HG03175 (cell line): ENCODE data around the gene PRELID1.
A peak's percentile ranks its signal among the peaks of the same experiment; 100 is the strongest.
"Not testable (repeated sequence)": the region's sequence is repeated elsewhere in the genome, so short reads cannot be mapped to it uniquely, and the experiment has no call there.

Source experiments
- ATAC-seq: cut with Tn5 transposase; IDR thresholded peaks from one replicate; pipeline ENCODE4 v1.9.1; 2021; ENCODE audit warnings: mild to moderate bottlenecking, moderate library complexity; ENCODE audit not compliant: unreplicated experiment

Gene PRELID1

GRCh38 chr5:177299697-177300096 is 3.9 kb upstream of the PRELID1 start:
- no peak for ATAC-seq

GRCh38 chr5:177300236-177300880 is 3.2 kb upstream of the PRELID1 start:
- ATAC-seq, result peak; percentile 28

DNA sequence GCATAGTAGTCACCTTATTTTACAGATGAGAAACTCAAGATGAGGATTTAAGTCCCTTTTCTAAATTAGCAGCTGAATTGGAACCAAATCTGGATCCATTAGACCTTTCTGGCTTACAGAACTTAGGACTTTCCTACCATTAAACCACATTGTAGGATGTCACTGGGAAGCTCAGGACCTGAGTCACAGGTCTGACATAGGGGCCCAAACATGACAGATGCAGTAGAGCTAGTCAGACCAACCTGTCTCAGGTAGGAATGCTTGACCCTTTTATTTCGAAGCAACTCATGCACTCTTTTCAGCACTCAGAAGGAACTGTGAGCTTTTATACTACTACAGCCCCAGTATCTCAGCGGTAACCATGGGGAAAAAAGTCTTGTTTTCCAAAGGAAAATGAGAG is 2.6 kb upstream of the PRELID1 start:
- ATAC-seq, result no peak

DNA sequence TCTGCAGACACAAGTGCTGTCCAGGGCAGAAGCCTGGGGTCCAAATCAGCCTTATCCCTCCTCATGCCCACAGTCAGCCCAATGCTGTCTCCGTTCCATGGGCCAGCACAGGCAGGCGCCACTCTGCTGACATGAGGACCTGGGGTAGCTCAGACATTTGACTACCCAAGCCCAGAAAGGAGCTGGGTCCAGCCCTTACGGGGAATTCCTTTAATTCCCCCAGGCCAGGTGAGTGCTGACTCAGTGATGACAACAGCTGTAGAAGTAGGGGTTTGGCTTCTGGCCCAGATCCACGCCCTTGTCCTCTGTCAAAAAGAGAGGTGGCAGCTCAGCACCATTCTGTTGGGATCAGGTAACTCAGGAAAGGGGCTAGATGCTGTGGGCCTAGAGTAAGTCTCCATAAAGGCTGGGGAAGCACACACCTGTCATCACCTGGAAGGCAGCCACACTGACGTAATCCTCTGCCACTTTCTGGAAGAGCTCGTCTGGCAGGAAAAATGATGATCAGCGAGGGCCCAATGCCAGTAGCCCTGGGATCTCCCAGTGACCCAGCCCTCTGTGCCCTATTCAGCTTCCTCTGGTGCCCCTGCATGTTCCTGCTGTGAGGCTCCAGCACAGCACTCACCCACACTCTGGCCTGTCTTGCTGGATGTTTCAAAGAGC is 2.0 kb upstream of the PRELID1 start:
- ATAC-seq, result no peak

DNA sequence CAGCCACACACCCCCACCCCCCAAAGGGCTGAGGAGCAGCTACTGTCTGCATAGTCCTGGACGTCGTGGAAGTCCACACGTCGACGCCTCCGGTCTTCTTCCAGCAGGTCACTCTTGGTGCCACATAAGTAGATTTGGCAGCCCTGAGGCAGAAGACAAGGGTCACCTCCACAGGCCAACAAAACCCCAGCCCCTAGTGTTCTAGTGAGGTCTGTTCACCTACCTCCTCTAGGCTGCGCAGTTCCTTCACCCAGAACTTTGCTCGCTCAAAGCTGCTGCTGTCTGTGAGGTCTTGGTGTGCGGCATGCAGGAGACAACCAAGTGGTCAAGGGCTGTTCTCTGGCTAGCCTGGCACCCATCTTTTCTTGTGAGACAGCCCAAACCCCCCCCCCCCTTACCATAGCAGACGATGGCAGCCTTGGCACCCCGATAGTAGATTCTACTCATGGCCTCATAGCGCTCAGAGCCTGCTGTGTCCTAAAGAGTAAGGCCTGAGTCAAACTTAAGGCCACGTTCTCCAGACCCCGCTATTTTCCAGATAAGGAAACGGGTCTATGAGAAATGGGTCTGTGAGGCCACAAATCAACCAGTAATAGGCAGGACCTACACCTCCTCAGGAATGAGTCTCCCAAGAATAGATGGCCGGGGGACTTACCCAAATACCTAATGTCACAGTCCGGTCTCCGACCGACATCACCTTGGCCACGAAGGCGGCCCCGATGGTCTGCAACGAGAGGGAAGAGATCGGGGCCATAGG is 1.1 kb upstream of the PRELID1 start:
- ATAC-seq, result no peak

GRCh38 chr5:177303925-177304391 is 359 bp downstream of the PRELID1 start:
- ATAC-seq, result no peak

DNA sequence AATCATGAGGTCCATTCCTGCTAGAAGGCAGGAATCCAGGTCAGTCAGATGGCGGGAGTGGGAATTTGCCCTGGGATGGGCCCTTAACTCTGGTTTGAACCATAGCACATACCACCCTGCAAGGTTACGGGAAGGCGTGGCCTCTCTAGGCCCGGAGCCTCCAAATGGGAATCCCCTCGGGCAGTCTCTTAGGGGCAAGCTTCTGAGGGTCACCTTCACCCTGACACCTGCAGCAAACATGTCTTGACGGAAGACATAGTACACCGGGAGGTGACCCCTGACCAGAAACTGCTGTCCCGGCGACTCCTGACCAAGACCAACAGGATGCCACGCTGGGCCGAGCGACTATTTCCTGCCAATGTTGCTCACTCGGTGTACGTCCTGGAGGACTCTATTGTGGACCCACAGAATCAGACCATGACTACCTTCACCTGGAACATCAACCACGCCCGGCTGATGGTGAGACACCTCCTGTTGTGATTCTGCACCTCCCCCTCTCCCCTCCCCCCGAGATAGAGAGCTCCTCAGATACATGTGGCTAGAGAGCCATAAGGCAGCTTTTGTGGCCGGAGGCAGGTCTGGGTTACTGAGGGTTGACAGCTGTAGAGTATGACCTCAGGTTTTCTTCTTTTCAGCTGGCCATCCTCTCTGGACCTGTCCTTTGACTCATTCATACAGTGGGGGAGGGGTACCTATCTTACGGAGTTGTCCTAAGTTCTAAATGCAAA is 957 bp downstream of the PRELID1 start:
- no peak for ATAC-seq

DNA sequence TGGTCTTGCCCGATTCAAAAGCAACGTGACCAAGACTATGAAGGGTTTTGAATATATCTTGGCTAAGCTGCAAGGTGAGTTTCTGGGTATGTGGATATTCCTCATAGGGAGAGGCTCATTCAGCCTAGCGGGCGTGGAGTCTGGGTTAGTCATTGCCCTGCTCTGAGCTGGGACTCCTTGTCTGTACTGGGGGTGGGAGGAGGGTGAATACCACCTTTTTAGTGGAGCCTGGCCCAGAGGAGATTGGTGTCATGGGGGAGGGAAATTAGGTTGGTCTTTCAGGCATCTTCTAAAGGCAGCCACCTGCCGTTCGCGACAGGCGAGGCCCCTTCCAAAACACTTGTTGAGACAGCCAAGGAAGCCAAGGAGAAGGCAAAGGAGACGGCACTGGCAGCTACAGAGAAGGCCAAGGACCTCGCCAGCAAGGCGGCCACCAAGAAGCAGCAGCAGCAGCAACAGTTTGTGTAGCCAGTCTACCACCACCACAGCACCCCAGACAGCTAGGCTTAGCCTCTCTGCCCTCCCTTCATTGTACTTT is 2.6 kb downstream of the PRELID1 start:
- not testable (repeated sequence) for ATAC-seq

DNA sequence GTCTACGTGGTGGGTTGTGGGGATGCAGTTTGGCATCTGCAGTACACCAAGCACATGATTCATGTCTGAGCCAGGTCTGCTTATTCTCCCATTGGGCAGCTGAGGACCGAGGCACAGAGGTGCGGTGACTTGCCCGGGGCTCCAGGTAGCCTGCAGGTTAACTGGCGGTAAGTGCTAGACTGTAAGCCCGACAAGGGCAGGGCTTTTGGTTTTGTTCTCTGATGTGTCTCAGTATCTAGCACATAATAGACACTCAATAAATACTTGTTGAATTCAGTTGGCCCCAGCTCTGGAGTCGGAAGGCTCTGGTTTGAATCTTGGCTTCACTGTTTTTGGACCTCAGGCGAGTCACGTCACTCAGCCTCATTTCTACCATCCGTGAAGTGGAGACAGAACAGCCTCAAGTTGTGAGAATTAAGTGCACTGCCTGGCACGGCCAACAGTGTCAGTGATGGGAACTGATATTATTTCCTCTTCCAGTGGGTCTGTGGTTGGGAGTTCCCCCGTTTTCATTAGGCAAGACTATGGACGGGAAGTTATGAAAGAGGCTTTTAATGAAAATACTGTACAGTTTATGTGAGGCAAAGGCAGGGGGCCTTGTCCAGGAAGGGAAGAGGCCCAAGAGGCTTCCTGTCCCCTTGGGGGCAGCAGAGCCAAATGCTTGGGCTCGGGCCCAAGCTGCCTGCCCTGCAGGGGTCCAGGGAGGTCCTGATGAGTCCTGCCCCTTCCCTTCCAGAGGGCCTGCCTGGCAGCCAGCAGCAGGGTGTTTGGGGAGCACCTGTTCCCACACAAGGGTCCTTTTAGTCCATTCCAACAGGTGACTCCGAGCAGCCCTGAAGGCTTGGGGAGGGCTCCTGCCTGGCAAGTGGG is 3.3 kb downstream of the PRELID1 start:
- ATAC-seq, result no peak

- ATAC-seq, result no peak
Measured at GRCh38 chr5:177307544-177308363, 4.2 kb downstream of the PRELID1 start.

DNA sequence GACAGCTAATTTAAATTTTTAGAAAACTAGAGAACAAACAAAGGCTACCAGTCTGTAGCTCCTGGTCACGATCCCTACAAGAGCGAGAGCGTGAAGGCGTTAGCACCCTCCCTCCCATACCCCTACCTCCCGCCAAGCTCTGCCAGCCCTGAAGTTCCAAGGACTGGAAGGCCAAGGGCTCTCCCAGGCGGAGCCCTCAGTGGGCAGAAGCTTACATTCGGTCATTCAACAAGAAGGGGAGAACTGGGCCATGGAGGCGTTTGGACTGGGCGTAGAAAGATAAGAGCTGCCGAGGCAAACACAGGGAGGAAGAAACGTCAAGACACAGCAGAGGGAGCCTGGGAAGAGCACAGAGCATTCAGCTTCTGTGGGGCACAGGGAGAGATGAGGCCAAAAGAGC is 5.1 kb downstream of the PRELID1 start:
- no peak for ATAC-seq

DNA sequence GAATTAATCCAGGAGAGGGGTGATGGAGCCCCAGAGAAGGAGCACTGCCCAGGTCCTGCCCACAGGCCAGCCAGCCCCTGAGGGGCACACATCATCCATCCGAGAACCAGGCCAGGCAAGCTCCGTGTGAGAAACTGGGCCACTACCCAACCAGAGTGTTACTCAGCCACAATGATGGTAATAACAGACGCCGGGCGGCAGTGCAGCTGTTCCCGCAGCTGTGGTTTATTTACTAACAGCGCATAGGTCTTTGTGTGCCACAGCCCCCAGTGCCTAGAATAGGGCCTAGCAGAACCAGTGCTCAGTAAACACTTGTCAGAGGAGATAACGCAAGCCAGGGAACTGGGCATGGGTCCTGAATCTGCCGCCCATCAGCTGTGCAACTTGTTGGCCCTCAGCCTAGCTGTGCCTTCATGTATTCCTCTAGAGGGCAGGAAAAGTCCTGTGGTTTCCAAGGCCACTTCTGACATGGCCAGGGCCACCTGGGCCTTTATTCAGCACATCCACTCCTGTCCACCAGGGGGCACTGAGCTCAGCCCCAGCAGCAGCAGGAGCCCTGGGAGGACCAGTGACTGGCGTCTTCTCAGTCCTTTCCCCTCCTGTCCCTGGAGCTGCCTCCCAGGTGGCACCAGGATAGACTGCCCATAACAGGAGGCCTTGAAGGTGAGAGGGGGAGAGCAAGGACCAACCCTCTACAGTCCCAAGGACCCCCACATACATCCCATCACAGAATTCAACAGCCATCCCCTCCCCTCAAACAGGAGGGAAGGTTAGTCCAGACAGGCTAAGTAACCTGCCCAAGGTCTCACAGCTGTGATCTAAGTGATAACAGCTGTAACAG is 6.0 kb downstream of the PRELID1 start:
- no peak for ATAC-seq

- ATAC-seq, result no peak
Measured at GRCh38 chr5:177310332-177310731, 6.7 kb downstream of the PRELID1 start.

- no peak for ATAC-seq
Measured at GRCh38 chr5:177310757-177311391, 7.3 kb downstream of the PRELID1 start.

GRCh38 chr5:177311392-177311722 is 7.8 kb downstream of the PRELID1 start:
- ATAC-seq, result peak; percentile 4

DNA sequence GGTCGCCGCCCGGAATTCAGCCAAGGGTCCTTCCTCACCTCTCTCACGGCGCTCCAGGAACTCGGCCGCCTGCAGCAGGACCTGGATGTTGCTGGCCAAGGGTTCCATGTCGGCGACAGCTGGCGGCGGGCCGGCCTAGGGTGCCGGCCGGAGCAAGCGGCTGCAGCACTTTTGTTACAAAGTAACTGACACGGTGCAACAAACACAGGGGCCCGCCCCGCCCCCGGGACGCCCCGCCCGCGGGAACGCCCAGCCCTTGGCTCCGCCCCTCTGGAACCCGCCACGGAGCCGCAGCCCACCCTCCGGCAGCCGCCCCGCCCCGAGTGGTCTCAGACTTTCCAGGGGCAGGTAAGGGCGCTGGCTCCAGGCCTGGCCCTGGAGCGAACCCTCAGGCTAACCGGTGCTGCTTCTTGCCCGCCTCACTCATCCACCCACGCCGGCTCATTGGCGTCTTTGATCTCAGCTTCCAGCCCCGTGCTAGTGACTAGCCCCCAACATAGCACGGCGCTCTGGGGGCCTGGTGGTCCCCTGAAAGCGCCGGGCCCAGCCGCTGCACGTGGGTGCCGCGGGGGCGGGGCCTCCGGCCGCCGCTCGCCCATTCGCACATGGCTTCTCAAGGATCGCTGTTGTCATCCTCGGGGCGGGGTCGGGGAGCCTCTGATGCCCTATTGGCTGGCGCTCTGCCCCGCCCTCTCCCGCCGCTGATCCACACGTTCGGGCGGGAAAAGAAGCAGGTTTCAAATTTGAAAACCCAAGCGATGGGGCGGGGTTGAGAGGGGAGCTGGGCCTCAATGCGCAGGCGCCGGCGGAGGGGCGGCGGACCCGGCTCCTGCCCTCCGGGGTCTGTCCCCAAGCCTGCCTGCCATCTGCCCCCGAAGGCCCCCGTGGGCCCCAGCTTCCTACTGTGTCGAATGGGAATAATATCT is 8.4 kb downstream of the PRELID1 start, which contains the start of gene MXD3:
TSS of gene MXD3 (minus strand) at position 176 of the 926 bp plus-strand sequence. CDS start at position 108, 68 bp downstream.
- ATAC-seq, result peak; percentile 82
